ENCODE data around the gene TEX22. TPM values are rescaled to one million over a fixed set of nuclear protein-coding genes. Genes with fewer than 3 reads are reported as not detected.

The TEX22 gene
- total RNA-seq, 1 experiment from 2014 or later: 4.1 TPM

- H3K4me1 Mint-ChIP-seq (ENCODE audit: insufficient read depth, unreplicated experiment): peaks cover 11% of the 10 kb centered on the region
- POLR2A ChIA-PET: no interaction called here
These were observed 42.7 kb downstream of the TEX22 start for GRCh38 chr14:105440992-105441391.

GRCh38 chr14:105442125-105442524, 43.8 kb downstream of the TEX22 start:
- no peaks in the 10 kb centered on the region for H3K27me3 Mint-ChIP-seq (ENCODE audit: insufficient read depth, unreplicated experiment)
- ChIA-PET CTCF (no interaction called here), POLR2A (no interaction called here)
- intact Hi-C loops (cut with micrococcal nuclease): no loop called here
- no peaks in the 10 kb centered on the region for H3K9me3 Mint-ChIP-seq (ENCODE audit: unreplicated experiment)
- peaks cover 6% of the 10 kb centered on the region for H3K4me1 Mint-ChIP-seq (ENCODE audit: insufficient read depth, unreplicated experiment)
- H3K27ac Mint-ChIP-seq (ENCODE audit: low read depth, unreplicated experiment): peak overlapping the region; percentile 80
- peaks cover 7% of the 10 kb centered on the region for H3K36me3 Mint-ChIP-seq (ENCODE audit: insufficient read depth, unreplicated experiment)
- TF ChIP-seq CTCF (IDR thresholded peaks at IDR 0.05; ENCODE audit: unreplicated experiment): no peak
- no TSS peak for BruUV-seq (replicated peaks)
- H3K4me3 Mint-ChIP-seq (ENCODE audit: unreplicated experiment): no peak overlapping the region
- no peak for DNase-seq (ENCODE audit: unreplicated experiment)

More at GRCh38 chr14:105440992-105441391, 42.7 kb downstream of the TEX22 start:
- H3K4me3 Mint-ChIP-seq (ENCODE audit: unreplicated experiment): no peak overlapping the region
- CTCF ChIA-PET: interaction anchor here (0.8 kb wide), 1 partner anchor 49 kb away, joined by 3 read pairs; no protein-coding TSS in a partner anchor
- peaks cover 7% of the 10 kb centered on the region for H3K36me3 Mint-ChIP-seq (ENCODE audit: insufficient read depth, unreplicated experiment)
- H3K27me3 Mint-ChIP-seq (ENCODE audit: insufficient read depth, unreplicated experiment): no peaks in the 10 kb centered on the region
- H3K27ac Mint-ChIP-seq (ENCODE audit: low read depth, unreplicated experiment): no peak overlapping the region
- H3K9me3 Mint-ChIP-seq (ENCODE audit: unreplicated experiment): no peaks in the 10 kb centered on the region
- no peak for TF ChIP-seq CTCF (IDR thresholded peaks at IDR 0.05; ENCODE audit: unreplicated experiment)
- BruUV-seq (replicated peaks): no TSS peak
- intact Hi-C loops (cut with micrococcal nuclease): no loop called here
- no peak for DNase-seq (ENCODE audit: unreplicated experiment)

- DNase-seq (ENCODE audit: unreplicated experiment): no peak
- H3K27ac Mint-ChIP-seq (ENCODE audit: low read depth, unreplicated experiment): no peak overlapping the region
- CTCF ChIA-PET: no interaction called here
- H3K4me3 Mint-ChIP-seq (ENCODE audit: unreplicated experiment): no peak overlapping the region
- intact Hi-C loops (cut with micrococcal nuclease): no loop called here
- no peaks in the 10 kb centered on the region for H3K27me3 Mint-ChIP-seq (ENCODE audit: insufficient read depth, unreplicated experiment)
- no peaks in the 10 kb centered on the region for H3K9me3 Mint-ChIP-seq (ENCODE audit: unreplicated experiment)
- no TSS peak for BruUV-seq (replicated peaks)
- POLR2A ChIA-PET: no interaction called here
- H3K36me3 Mint-ChIP-seq (ENCODE audit: insufficient read depth, unreplicated experiment): peaks cover 11% of the 10 kb centered on the region
- peaks cover 6% of the 10 kb centered on the region for H3K4me1 Mint-ChIP-seq (ENCODE audit: insufficient read depth, unreplicated experiment)
- no peak for TF ChIP-seq CTCF (IDR thresholded peaks at IDR 0.05; ENCODE audit: unreplicated experiment)
These were observed 44.5 kb downstream of the TEX22 start for GRCh38 chr14:105442834-105443233.

- no peaks in the 10 kb centered on the region for H3K9me3 Mint-ChIP-seq (ENCODE audit: unreplicated experiment)
- ChIA-PET CTCF (interaction anchor here (0.6 to 1.1 kb wide), 2 partner anchors 45 to 88 kb away, joined by 3 read pairs; no protein-coding TSS in a partner anchor), POLR2A (no interaction called here)
- intact Hi-C loops (cut with micrococcal nuclease): no loop called here
- DNase-seq (ENCODE audit: unreplicated experiment): no peak
- no peak overlapping the region for H3K4me3 Mint-ChIP-seq (ENCODE audit: unreplicated experiment)
- peaks cover 6% of the 10 kb centered on the region for H3K4me1 Mint-ChIP-seq (ENCODE audit: insufficient read depth, unreplicated experiment)
- TF ChIP-seq CTCF (IDR thresholded peaks at IDR 0.05; ENCODE audit: unreplicated experiment): no peak
- H3K27me3 Mint-ChIP-seq (ENCODE audit: insufficient read depth, unreplicated experiment): no peaks in the 10 kb centered on the region
- H3K27ac Mint-ChIP-seq (ENCODE audit: low read depth, unreplicated experiment): no peak overlapping the region
- peaks cover 20% of the 10 kb centered on the region for H3K36me3 Mint-ChIP-seq (ENCODE audit: insufficient read depth, unreplicated experiment)
- no TSS peak for BruUV-seq (replicated peaks)
These were observed 46.5 kb downstream of the TEX22 start for GRCh38 chr14:105444859-105445258.
